ENCODE data around the gene GPR137.

- TF ChIP-seq CTCF (IDR thresholded peaks at IDR 0.05) (no peak), EP300 (IDR thresholded peaks at IDR 0.05) (no peak), POLR2A (IDR thresholded peaks at IDR 0.05) (no peak)
These were observed 37.7 kb downstream of the GPR137 start for GRCh38 chr11:64323373-64323772.

All from tibial nerve (tissue), 4 donors.